Measurements from ENCODE around the gene TPR. TPM values are rescaled to one million over a fixed set of nuclear protein-coding genes. Genes with fewer than 3 reads are reported as not detected.

TPR gene
- total RNA-seq, 1 donor from 2014 or later: 68.1 TPM

Other genes with a start within 250 kb of the TPR start
- under 0.01 TPM for gene PRG4, start 79.0 kb downstream of the TPR start, total RNA-seq
- 28.0 TPM for gene ODR4, start 585 bp upstream of the TPR start, total RNA-seq
- gene PDC, start 85.9 kb upstream of the TPR start, total RNA-seq: not detected